K562 (cell line): Measurements from ENCODE around the gene CCPG1. TPM values are rescaled to one million over a fixed set of nuclear protein-coding genes. Genes with fewer than 3 reads are reported as not detected.

Experiments used
- ATAC-seq: fragments of 200-7000 bp; cut with Tn5 transposase; 3 replicates; pipeline ENCODE4 v1.9.1; 2020; ENCODE audit warnings: moderate library complexity
- Bru-seq: library from RNA; stranded (reverse); fragments of 400-500 nt; gene quantifications from one replicate; lab custom pipeline; 2021; lab: Mats Ljungman, UMichigan
- BruChase-seq, 2 experiments: library from RNA; stranded (reverse); fragments of 400-500 nt; gene quantifications; one replicate each; lab custom pipeline; 2021; lab: Mats Ljungman, UMichigan
- BruUV-seq: library from RNA; stranded (reverse); fragments of 400-500 nt; replicated peaks from 2 replicates; lab custom pipeline; 2021; lab: Mats Ljungman, UMichigan
- CTCF ChIA-PET: fragments of 300-600 bp; formaldehyde crosslinking; extraction: SDS; loops from one replicate; lab custom pipeline; 2021; ENCODE audit warnings: low intra/inter-chr PET ratio; lab: Yijun Ruan, JAX
- POLR2A ChIA-PET: fragments of 300-600, 350-650 bp; sonication (Branson Sonifier 250); formaldehyde crosslinking; extraction: SDS; loops from one replicate; lab custom pipeline; 2021; ENCODE audit warnings: antibody characterized with exemption, inconsistent platforms; lab: Yijun Ruan, JAX
- DNase-seq, 4 experiments: peaks; one replicate each; pipeline versions ENCODE4 v3.0.0 to v3.0.0-alpha.2; 2011 to 2018; ENCODE audit warnings: low spot score in 3 of 4, mixed read lengths in 3 of 4; ENCODE audit errors: extremely low read depth in 1 of 4
- FAIRE-seq: peaks from 2 replicates; lab custom pipeline; 2011; peaks lifted over from hg19 to GRCh38; lab: Jason Lieb, UNC
- H2AFZ ChIP-seq: 2 replicates; pipeline ENCODE4 v1.6.0; 2011; ENCODE audit warnings: low read depth, low read length, control low read depth, inconsistent platforms
- H3K27ac ChIP-seq: fragments of 200-600 bp; 3 replicates; pipeline ENCODE4 v1.8.0; 2011; ENCODE audit warnings: low read depth, mild to moderate bottlenecking, control low read depth, inconsistent platforms, low read length, moderate library complexity, mixed read lengths; ENCODE audit errors: extremely low read depth
- H3K27me3 ChIP-seq, 2 experiments: fragments of 300-600 bp in 1 of 2; 2 replicates in 1 of 2; 3 replicates in 1 of 2; pipeline versions ENCODE4 v1.6.0 to v1.8.0; 2011; ENCODE audit warnings: inconsistent platforms in 2 of 2, low read length in 2 of 2, mild to moderate bottlenecking in 1 of 2, mixed read lengths in 1 of 2, moderate library complexity in 1 of 2; ENCODE audit not compliant: control insufficient read depth in 2 of 2, insufficient read depth in 2 of 2
- H3K36me3 ChIP-seq: fragments of 300-600 bp; 3 replicates; pipeline ENCODE4 v1.8.0; 2011; ENCODE audit warnings: mild to moderate bottlenecking, low read length, inconsistent platforms; ENCODE audit not compliant: control insufficient read depth, insufficient read depth
- H3K4me1 ChIP-seq, 2 experiments: fragments of 200-600 bp in 1 of 2; replicated peaks in 1 of 2; 2 replicates in 1 of 2; 3 replicates in 1 of 2; pipeline versions ENCODE4 v1.5.1 to v1.8.0; 2011; ENCODE audit warnings: inconsistent platforms in 2 of 2, low read length in 2 of 2, mild to moderate bottlenecking in 1 of 2, mixed read lengths in 1 of 2, moderate library complexity in 1 of 2; ENCODE audit not compliant: control insufficient read depth in 2 of 2, insufficient read depth in 2 of 2
- H3K4me2 ChIP-seq: 2 replicates; pipeline ENCODE4 v1.6.1; 2011; ENCODE audit warnings: low read length, control low read depth, inconsistent platforms, mixed read lengths; ENCODE audit not compliant: insufficient read depth
- H3K4me3 ChIP-seq: fragments of 200-600 bp; sonication (generic), shearing (Covaris generic); 2 replicates; pipeline ENCODE4 v1.5.1; 2016; ENCODE audit warnings: control low read depth, inconsistent platforms
- H3K79me2 ChIP-seq: fragments of 200-600 bp; 3 replicates; pipeline ENCODE4 v1.8.0; 2011; ENCODE audit warnings: low read length, inconsistent platforms; ENCODE audit not compliant: control insufficient read depth, insufficient read depth
- H3K9ac ChIP-seq, 2 experiments: 2 replicates each; pipeline versions ENCODE4 v1.6.0 to v1.6.1; 2011; ENCODE audit warnings: low read depth in 2 of 2, low read length in 2 of 2, control low read depth in 1 of 2, inconsistent platforms in 1 of 2, mild to moderate bottlenecking in 1 of 2, mixed read lengths in 1 of 2; ENCODE audit not compliant: insufficient read depth in 1 of 2
- H3K9me1 ChIP-seq: one replicate; pipeline ENCODE4 v1.6.0; 2011; ENCODE audit warnings: inconsistent platforms, mild to moderate bottlenecking, low read length, moderate library complexity; ENCODE audit not compliant: control insufficient read depth, insufficient read depth
- H3K9me3 ChIP-seq: replicated peaks from 2 replicates; pipeline ENCODE4 v1.5.1; 2011; ENCODE audit warnings: low read depth, low read length, inconsistent platforms; ENCODE audit not compliant: control insufficient read depth, insufficient read depth
- H4K20me1 ChIP-seq: replicated peaks from 2 replicates; pipeline ENCODE4 v1.6.1; 2011; ENCODE audit warnings: low read length, inconsistent platforms, mixed read lengths; ENCODE audit not compliant: control insufficient read depth, insufficient read depth
- ATF3 ChIP-seq, 2 experiments: fragments of 450-650 bp in 1 of 2; sonication (generic) in 1 of 2; formaldehyde crosslinking in 1 of 2; IDR thresholded peaks in 1 of 2; conservative IDR thresholded peaks in 1 of 2; 2 replicates each; pipeline versions ENCODE4 v1.6.1 to v1.8.1; 2016 to 2023; ENCODE audit warnings: mild to moderate bottlenecking in 2 of 2, moderate library complexity in 2 of 2, inconsistent platforms in 1 of 2, missing genetic modification reagents in 1 of 2
- ZNF274 ChIP-seq: IDR thresholded peaks from 2 replicates; pipeline ENCODE4 v1.6.1; 2011; ENCODE audit warnings: low read depth, mild to moderate bottlenecking, low read length, moderate library complexity, borderline replicate concordance
- ZNF592 ChIP-seq: fragments of 450-650 bp; IDR thresholded peaks from 2 replicates; pipeline ENCODE4 v1.6.1; 2017; ENCODE audit warnings: antibody characterized with exemption, mild to moderate bottlenecking
- WGBS: fragments of 100-300 bp; shearing (Covaris generic); methylation state at CpG from one replicate; pipeline ENCODE4 v1.1.6; 2016; ENCODE audit warnings: low coverage, mixed read lengths; ENCODE audit not compliant: insufficient coverage; ENCODE audit errors: missing lambda C conversion rate; 5-methylcytosine and 5-hydroxymethylcytosine counted together
- in situ Hi-C: fragments of 300-500 bp; cut with MboI; formaldehyde crosslinking; loops from 4 replicates; pipeline ENCODE4 v1.15.0; 2018; ENCODE audit warnings: inconsistent platforms, mixed read lengths
- intact Hi-C: fragments of 100-400 bp; cut with micrococcal nuclease; formaldehyde crosslinking; loops from 2 replicates; pipeline ENCODE4 v1.14.2; 2022
- long read RNA-seq, 3 experiments: library from polyadenylated mRNA in 2 of 3; library from RNA in 1 of 3; unstranded in 2 of 3; stranded (forward) in 1 of 3; transcript quantifications; one replicate each; pipeline ENCODE4 v2.0.0, GENCODE V29; 2019 to 2022
- polyA minus RNA-seq, 3 experiments: library from RNA; depleted of rRNA, polyadenylated mRNA; stranded (reverse); fragments of >200 nt; gene quantifications; 2 replicates each; pipeline ENCODE4 v1.2.3, GENCODE V29; 2011
- polyA plus RNA-seq, 8 experiments: library from polyadenylated mRNA; depleted of rRNA in 4 of 8; stranded (reverse) in 5 of 8; unstranded in 3 of 8; fragments of >200 nt; fragmentation: Nextera tagmentation in 2 of 8; fragmentation: Illumina TruSeq in 1 of 8; extraction: Ambion mirVana in 2 of 8; extraction: Trizol in 1 of 8; gene quantifications; 2 replicates each; pipeline versions ENCODE4 v1.2.1 to v1.2.3, GENCODE V29; 2011 to 2014; ENCODE audit warnings: inconsistent platforms in 1 of 8, missing spikeins in 1 of 8
- total RNA-seq, 7 experiments: library from RNA; depleted of rRNA in 6 of 7; stranded (reverse); fragments of >200 nt in 6 of 7; fragmentation: Illumina TruSeq in 2 of 7; extraction: Trizol in 2 of 7; gene quantifications; 2 replicates each; pipeline versions ENCODE4 v1.2.1 to v1.2.3, GENCODE V29; 2011 to 2021; ENCODE audit warnings: low replicate concordance in 1 of 7
- TF ChIP-seq, protein P1 (sequence below): conservative IDR thresholded peaks from 2 replicates; pipeline ENCODE4 v1.6.1; 2011; ENCODE audit warnings: low read depth, mild to moderate bottlenecking, low read length; ENCODE audit not compliant: control insufficient read depth

The CCPG1 gene
- 52.4 and 135 TPM in 2 replicates for total RNA-seq (2011; cell fraction: chromatin; rRNA removed; ENCODE audit: low replicate concordance)
- total RNA-seq (2011; cell fraction: nucleolus; rRNA removed), result 18.8 and 28.3 TPM in 2 replicates
- 41.9 and 56.3 TPM in 2 replicates for total RNA-seq (2011; cell fraction: nucleoplasm; rRNA removed)
- 29.0 and 33.0 TPM in 2 replicates for total RNA-seq (2014; rRNA removed)
- 54.9 and 76.1 TPM in 2 replicates for total RNA-seq (2014; rRNA removed; fragmentation: Illumina TruSeq; extraction: Trizol)
- 32.7 and 35.4 TPM in 2 replicates for total RNA-seq (2015; rRNA removed; fragmentation: Illumina TruSeq; extraction: Trizol)
- total RNA-seq (2021), result 41.9 and 48.7 TPM in 2 replicates
- polyA plus RNA-seq (2011; rRNA removed), result 43.8 and 44.3 TPM in 2 replicates
- polyA plus RNA-seq (2011; cell fraction: cytosol; rRNA removed), result 6.3 and 13.6 TPM in 2 replicates
- polyA plus RNA-seq (2011; cell fraction: nucleus; rRNA removed), result 10.0 and 19.9 TPM in 2 replicates
- 20.6 and 150 TPM in 2 replicates for polyA plus RNA-seq (2012)
- polyA plus RNA-seq (2014; fragmentation: Illumina TruSeq; extraction: Trizol), result 44.5 and 47.3 TPM in 2 replicates
- 10 to 100 TPM; 37.1 to 41.1 TPM for polyA plus RNA-seq (2014; fragmentation: Nextera tagmentation; extraction: Ambion mirVana)
- 24.5 and 33.0 TPM in 2 replicates for polyA plus RNA-seq (2014; rRNA removed)
- 54.8 and 94.0 TPM in 2 replicates for polyA minus RNA-seq (2011; rRNA and poly(A)+ RNA removed)
- polyA minus RNA-seq (2011; cell fraction: cytosol; rRNA and poly(A)+ RNA removed), result 22.1 and 27.6 TPM in 2 replicates
- polyA minus RNA-seq (2011; cell fraction: nucleus; rRNA and poly(A)+ RNA removed), result 9.7 and 20.3 TPM in 2 replicates
- percentile 90 among the genes with signal in this experiment for Bru-seq, nascent RNA
- BruChase-seq, experiment 1, labeled RNA remaining after a 2-hour chase, result percentile 93 among the genes with signal in this experiment
- BruChase-seq, experiment 2, labeled RNA remaining after a 6-hour chase, result percentile 93 among the genes with signal in this experiment
- long read RNA-seq, experiment 1, full-length matches to known transcripts, result 88 of 125 reads
- long read RNA-seq, experiment 1, partial matches to known transcripts, result 5 of 125 reads
- long read RNA-seq, experiment 1, other reads (novel, unspliced or antisense), result 32 of 125 reads
- long read RNA-seq, experiment 2, full-length matches to known transcripts, result 4 of 8 reads
- long read RNA-seq, experiment 2, partial matches to known transcripts, result 2 of 8 reads
- long read RNA-seq, experiment 2, other reads (novel, unspliced or antisense), result 2 of 8 reads
- long read RNA-seq, experiment 3, full-length matches to known transcripts, result 36 of 40 reads
- long read RNA-seq, experiment 3, partial matches to known transcripts, result 1 of 40 reads
- long read RNA-seq, experiment 3, other reads (novel, unspliced or antisense), result 3 of 40 reads

- peak; percentile 87 for FAIRE-seq
- H3K4me1 ChIP-seq, result peaks cover 12 to 16% of the 10 kb centered on the region in 2 experiments
- TSS peak; percentile 50 for BruUV-seq
- 0 out of 2 replicates have a peak, but pooled peaks have one; percentile 48 for TF ChIP-seq ZNF592
- no peak for TF ChIP-seq ATF3 (IDR thresholded peaks at IDR 0.05)
- TF ChIP-seq ATF3 (CRISPR knock-in tag; conservative IDR thresholded peaks at IDR 0.05), result peak; percentile 83
- TF ChIP-seq, protein P1, sequence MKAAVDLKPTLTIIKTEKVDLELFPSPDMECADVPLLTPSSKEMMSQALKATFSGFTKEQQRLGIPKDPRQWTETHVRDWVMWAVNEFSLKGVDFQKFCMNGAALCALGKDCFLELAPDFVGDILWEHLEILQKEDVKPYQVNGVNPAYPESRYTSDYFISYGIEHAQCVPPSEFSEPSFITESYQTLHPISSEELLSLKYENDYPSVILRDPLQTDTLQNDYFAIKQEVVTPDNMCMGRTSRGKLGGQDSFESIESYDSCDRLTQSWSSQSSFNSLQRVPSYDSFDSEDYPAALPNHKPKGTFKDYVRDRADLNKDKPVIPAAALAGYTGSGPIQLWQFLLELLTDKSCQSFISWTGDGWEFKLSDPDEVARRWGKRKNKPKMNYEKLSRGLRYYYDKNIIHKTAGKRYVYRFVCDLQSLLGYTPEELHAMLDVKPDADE, result peak; percentile 90; the same call in 1 of the 2 replicates
- no peak for TF ChIP-seq ZNF274
Observed at GRCh38 chr15:55408012-55408928, at the start of gene CCPG1, which contains the start of gene PIERCE2. Gene CCPG1 (minus strand): TSS chr15:55408359. CDS start chr15:55389424, 18,935 bp downstream. Gene PIERCE2 (plus strand): TSS chr15:55408495. CDS start chr15:55408769, 274 bp downstream.

More at GRCh38 chr15:55408012-55408928, at the start of gene CCPG1, which contains the start of gene PIERCE2:
- peak; percentile 89 to 95 (median 90) for DNase-seq
- H2AFZ ChIP-seq, result peak within 1 kb of the TSS; percentile 92
- no peaks in the 10 kb centered on the region for H3K9me1 ChIP-seq
- H4K20me1 ChIP-seq, result no peaks in the 10 kb centered on the region
- H3K4me3 ChIP-seq, result peak within 1 kb of the TSS; percentile 69
- 1% methylated on average over 58 of the region's 70 CpGs for WGBS
- peak within 1 kb of the TSS; percentile 97 for H3K4me2 ChIP-seq
- peaks cover 49% of the 10 kb centered on the region for H3K79me2 ChIP-seq
- intact Hi-C loops (loop anchor here (1.0 to 5.0 kb wide), 2 partner anchors 27 to 171 kb away; no protein-coding TSS in a partner anchor), in situ Hi-C loops (no loop called here)
- ChIA-PET CTCF (interaction anchor here (0.8 kb wide), 2 partner anchors 10 to 214 kb away, joined by 3 read pairs; no protein-coding TSS in a partner anchor), POLR2A (interaction anchor here (0.5 to 3.5 kb wide), 13 partner anchors 9 to 1392 kb away, joined by 3 to 21 read pairs (median 3); partner anchors contain the start of genes PIGB, PIGBOS1 and RSL24D1)
- H3K27me3 ChIP-seq, result no peaks in the 10 kb centered on the region
- no peaks in the 10 kb centered on the region for H3K9me3 ChIP-seq
- peak within 1 kb of the TSS; percentile 91 for H3K27ac ChIP-seq
- H3K36me3 ChIP-seq, result no peaks in the 10 kb centered on the region
- peak within 1 kb of the TSS; percentile 84 to 94 for H3K9ac ChIP-seq
- peak; percentile 84 for ATAC-seq
